GM12892 (cell line): ENCODE data around the gene ACAP3.

ENCODE experiments used
- DNase-seq: peaks from one replicate; pipeline ENCODE4 v3.0.0; 2011; ENCODE audit not compliant: insufficient read length
- FAIRE-seq: peaks from 2 replicates; lab custom pipeline; 2011; peaks lifted over from hg19 to GRCh38; lab: Jason Lieb, UNC
- POLR2A ChIP-seq: IDR thresholded peaks from 2 replicates; pipeline ENCODE4 v1.6.1; 2011; ENCODE audit warnings: low read depth, low read length, control low read depth
- POLR2AphosphoS5 ChIP-seq: IDR thresholded peaks from 2 replicates; pipeline ENCODE4 v1.6.1; 2011; ENCODE audit warnings: low read depth, low read length, control low read depth
- TAF1 ChIP-seq: IDR thresholded peaks from 2 replicates; pipeline ENCODE4 v1.6.1; 2011; ENCODE audit warnings: low read depth, mild to moderate bottlenecking, control low read depth, low read length, borderline replicate concordance

The ACAP3 gene

GRCh38 chr1:1333551-1334241 lies 26.0 kb upstream of the ACAP3 start:
- FAIRE-seq = no peak
- no peak for TF ChIP-seq POLR2AphosphoS5
- TF ChIP-seq TAF1 = no peak
- DNase-seq = no peak

- no peak for TF ChIP-seq POLR2AphosphoS5
- no peak for TF ChIP-seq POLR2A
- no peak for TF ChIP-seq TAF1
- DNase-seq = no peak
- FAIRE-seq = no peak
Observed at GRCh38 chr1:1332774-1333480, 25.2 kb upstream of the ACAP3 start.

- FAIRE-seq = no peak
- TF ChIP-seq POLR2A = no peak
- TF ChIP-seq TAF1 = no peak
- TF ChIP-seq POLR2AphosphoS5 = no peak
- DNase-seq = no peak
Observed at GRCh38 chr1:1332031-1332755, 24.5 kb upstream of the ACAP3 start.

GRCh38 chr1:1331068-1331965 lies 23.6 kb upstream of the ACAP3 start, which contains the start of gene TAS1R3:
TSS of gene TAS1R3 (plus strand) at chr1:1331280. CDS start at chr1:1331346, 66 bp downstream.
- TF ChIP-seq POLR2A = no peak
- TF ChIP-seq TAF1 = no peak
- TF ChIP-seq POLR2AphosphoS5 = no peak
- FAIRE-seq = no peak

DNA sequence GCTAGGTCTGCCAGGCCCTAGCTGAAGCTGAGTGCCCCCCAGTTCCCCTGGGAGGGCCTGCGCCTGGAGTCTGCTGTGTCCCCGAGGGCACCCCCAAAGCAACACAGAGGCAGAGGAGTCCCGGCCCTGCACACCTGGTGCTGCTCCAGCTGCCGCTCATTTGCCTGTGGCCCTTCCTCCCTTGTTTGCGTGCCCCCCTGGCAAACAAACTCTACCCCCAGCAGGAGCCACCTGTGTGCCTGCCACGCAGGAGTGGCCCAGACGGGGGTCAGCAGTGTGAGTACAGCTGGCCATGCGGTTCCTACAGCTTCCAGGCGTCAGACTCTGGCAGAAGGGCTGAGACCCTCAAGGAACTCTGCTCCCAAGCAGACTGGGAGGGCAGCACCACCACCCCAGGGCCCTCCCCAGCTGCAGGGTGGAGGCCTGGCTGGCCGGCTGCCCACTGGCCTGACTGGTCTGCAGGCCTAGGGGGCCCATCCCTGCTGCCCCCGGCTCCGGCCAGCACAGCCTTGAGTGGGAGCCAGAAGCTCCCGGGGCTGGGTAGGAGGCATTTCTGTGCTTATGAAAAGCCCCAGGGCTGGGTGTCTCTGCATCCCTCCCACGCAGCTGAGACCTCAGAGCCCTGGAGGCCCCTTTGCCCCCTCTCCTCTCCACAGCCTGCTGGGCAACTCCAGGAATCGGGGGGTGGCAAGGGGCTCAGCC lies 22.8 kb upstream of the ACAP3 start:
- FAIRE-seq (no peak), DNase-seq (no peak)
- no peak for TF ChIP-seq POLR2A
- no peak for TF ChIP-seq TAF1
- no peak for TF ChIP-seq POLR2AphosphoS5

More at GRCh38 chr1:1331068-1331965, 23.6 kb upstream of the ACAP3 start, which contains the start of gene TAS1R3:
- DNase-seq = no peak

- no peak for DNase-seq
- TF ChIP-seq POLR2AphosphoS5 (peak; percentile 73), TAF1 (no peak), POLR2A (no peak)
- FAIRE-seq = peak; percentile 21
Observed at GRCh38 chr1:1329304-1330210, 21.8 kb upstream of the ACAP3 start.

DNA sequence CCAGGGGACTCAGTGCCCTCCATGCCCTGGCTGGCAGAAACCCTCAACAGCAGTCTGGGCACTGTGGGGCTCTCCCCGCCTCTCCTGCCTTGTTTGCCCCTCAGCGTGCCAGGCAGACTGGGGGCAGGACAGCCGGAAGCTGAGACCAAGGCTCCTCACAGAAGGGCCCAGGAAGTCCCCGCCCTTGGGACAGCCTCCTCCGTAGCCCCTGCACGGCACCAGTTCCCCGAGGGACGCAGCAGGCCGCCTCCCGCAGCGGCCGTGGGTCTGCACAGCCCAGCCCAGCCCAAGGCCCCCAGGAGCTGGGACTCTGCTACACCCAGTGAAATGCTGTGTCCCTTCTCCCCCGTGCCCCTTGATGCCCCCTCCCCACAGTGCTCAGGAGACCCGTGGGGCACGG lies 20.5 kb upstream of the ACAP3 start:
- TF ChIP-seq POLR2AphosphoS5 = no peak
- no peak for TF ChIP-seq POLR2A
- no peak for TF ChIP-seq TAF1
- no peak for DNase-seq
- FAIRE-seq = no peak

GRCh38 chr1:1327291-1327690 lies 19.6 kb upstream of the ACAP3 start:
- TF ChIP-seq TAF1 (no peak), POLR2A (no peak), POLR2AphosphoS5 (no peak)
- no peak for FAIRE-seq
- no peak for DNase-seq

DNA sequence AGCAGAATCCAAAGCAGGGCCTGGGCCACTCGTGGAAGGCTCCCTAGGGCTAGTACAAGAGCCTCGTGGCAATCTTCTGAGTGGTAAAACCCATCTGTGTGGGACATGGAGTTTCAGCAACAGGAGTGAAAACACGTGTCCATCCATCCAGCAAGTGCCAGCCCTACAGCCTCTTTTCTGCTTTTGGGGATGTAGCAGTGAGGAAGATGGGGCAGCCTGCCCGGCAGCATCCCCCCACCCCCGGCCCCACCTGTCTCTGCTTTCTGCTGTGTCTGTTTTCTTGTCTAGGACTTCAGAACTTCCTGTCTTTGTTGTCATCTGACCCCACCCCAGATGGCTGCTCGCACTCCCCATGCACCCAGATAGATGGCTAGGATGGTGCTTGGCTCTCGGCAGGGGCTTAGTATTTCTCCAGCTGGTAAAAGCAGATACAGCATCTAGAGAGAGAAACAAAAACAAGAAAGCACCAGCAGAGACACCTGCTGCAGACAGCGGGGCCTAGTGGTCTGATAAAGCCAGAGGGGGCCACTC lies 18.4 kb upstream of the ACAP3 start:
- FAIRE-seq (no peak), DNase-seq (no peak)
- no peak for TF ChIP-seq TAF1
